Measurements from ENCODE around the gene MACO1. TPM values are rescaled to one million over a fixed set of nuclear protein-coding genes. Genes with fewer than 3 reads are reported as not detected.
A peak's percentile ranks its signal among the peaks of the same experiment; 100 is the strongest.

MACO1 gene
- total and polyA plus RNA-seq, 8 donors = 8.8 to 28.2 (median 21.6) TPM

DNA sequence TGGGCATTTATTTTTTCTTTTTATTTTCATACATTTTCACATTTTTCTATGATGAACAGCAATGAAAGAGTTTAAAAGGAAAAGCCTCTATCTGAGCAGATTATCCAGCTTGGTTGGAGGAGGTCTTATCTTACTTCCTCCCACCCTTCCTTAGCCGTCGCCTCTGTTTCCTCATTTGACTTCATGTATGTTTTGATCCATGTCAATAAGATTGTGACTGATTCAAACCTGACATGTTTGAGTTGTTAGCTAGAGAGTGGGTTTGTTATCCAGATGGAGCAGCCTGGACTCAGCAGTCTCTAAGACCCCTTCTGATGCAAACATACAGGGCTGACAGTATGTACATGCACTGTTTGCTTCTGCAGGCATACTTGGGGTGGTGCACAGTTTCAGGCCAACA lies 31.2 kb downstream of the MACO1 start:
- TF ChIP-seq, protein P1, sequence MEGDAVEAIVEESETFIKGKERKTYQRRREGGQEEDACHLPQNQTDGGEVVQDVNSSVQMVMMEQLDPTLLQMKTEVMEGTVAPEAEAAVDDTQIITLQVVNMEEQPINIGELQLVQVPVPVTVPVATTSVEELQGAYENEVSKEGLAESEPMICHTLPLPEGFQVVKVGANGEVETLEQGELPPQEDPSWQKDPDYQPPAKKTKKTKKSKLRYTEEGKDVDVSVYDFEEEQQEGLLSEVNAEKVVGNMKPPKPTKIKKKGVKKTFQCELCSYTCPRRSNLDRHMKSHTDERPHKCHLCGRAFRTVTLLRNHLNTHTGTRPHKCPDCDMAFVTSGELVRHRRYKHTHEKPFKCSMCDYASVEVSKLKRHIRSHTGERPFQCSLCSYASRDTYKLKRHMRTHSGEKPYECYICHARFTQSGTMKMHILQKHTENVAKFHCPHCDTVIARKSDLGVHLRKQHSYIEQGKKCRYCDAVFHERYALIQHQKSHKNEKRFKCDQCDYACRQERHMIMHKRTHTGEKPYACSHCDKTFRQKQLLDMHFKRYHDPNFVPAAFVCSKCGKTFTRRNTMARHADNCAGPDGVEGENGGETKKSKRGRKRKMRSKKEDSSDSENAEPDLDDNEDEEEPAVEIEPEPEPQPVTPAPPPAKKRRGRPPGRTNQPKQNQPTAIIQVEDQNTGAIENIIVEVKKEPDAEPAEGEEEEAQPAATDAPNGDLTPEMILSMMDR (IDR thresholded peaks at IDR 0.05) = no peak
- no peaks in the 10 kb centered on the region for H3K27me3 ChIP-seq
- no peak overlapping the region for H3K4me3 ChIP-seq
- H3K4me1 ChIP-seq = peaks cover 2 to 12% (median 7%) of the 10 kb centered on the region in 3 donors
- H3K9me3 ChIP-seq = no peaks in the 10 kb centered on the region
- intact Hi-C loops (cut with DNase I) = no loop called here
- no peak for DNase-seq
- ATAC-seq = no peak
- H3K27ac ChIP-seq = no peak overlapping the region
- FAIRE-seq = no peak
- 81 to 85% methylated on average over 2 of the region's 2 CpGs for WGBS, 2 donors
- H3K36me3 ChIP-seq = peaks cover 0 to 28% (median 3%) of the 10 kb centered on the region in 3 donors

DNA sequence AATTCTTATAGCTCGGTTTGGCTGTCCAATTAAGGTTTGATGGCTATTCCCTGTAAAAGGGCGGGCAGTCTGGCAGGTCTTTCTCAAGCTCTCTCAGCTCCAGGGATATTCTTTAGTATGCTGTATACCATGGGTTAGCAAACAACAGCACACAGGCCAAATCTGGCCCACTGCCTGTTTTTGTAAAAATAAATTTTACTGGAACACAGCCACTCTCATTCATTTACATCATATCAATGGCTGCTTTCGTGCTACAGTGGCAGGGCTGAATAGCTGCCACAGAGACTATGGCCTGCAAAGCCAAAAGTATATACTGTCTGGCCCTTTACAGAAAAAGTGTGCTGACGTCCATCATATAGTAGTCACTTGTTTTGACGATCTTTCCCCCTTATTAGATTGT lies 32.0 kb downstream of the MACO1 start:
- Histone ChIP-seq H3K4me1 (peaks cover 11 to 21% (median 11%) of the 10 kb centered on the region in 3 donors), H3K4me3 (no peak overlapping the region), H3K9me3 (no peaks in the 10 kb centered on the region), H3K27me3 (no peaks in the 10 kb centered on the region), H3K36me3 (peaks cover 0 to 19% (median 3%) of the 10 kb centered on the region in 3 donors), H3K27ac (no peak overlapping the region)
- ATAC-seq = peak in 3 of 4 donors; percentile 11 to 27 (median 20)
- no peak for FAIRE-seq
- TF ChIP-seq, protein P1 (IDR thresholded peaks at IDR 0.05) = no peak
- DNase-seq = no peak
- WGBS, 2 donors = 42 to 44% methylated on average over 5 of the region's 5 CpGs
- intact Hi-C loops (cut with DNase I) = no loop called here

DNA sequence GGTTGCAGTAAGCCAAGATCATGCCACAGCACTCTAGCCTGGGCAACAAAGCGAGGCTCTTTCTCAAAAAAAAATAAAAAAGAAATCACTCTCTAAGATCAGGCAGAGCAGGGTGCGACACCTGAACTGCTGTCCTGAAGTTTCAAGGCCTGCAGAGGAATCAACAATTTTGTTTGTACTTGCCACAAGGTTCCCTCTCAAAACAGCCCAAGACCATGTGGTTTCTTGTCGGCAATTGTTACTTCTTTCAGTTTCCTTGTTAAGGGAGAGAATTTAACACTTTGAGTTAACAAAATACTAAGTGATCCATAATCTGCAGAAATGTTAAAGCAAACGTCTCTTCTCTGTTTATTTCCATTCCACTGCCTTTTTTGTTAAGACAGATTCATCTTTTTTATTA lies 36.5 kb downstream of the MACO1 start:
- FAIRE-seq (no peak), ATAC-seq (peak in 3 of 4 donors; percentile 36 to 56 (median 50)), DNase-seq (no peak)
- intact Hi-C loops (cut with DNase I) = no loop called here
- H3K27me3 ChIP-seq = no peaks in the 10 kb centered on the region
- no peak overlapping the region for H3K4me3 ChIP-seq
- H3K4me1 ChIP-seq = peaks cover 11 to 23% (median 21%) of the 10 kb centered on the region in 3 donors
- H3K9me3 ChIP-seq = no peaks in the 10 kb centered on the region
- H3K27ac ChIP-seq = peak overlapping the region in 2 of 4 donors; percentile 17 to 19
- TF ChIP-seq, protein P1 (IDR thresholded peaks at IDR 0.05) = no peak
- WGBS, 2 donors = 34 to 46% methylated on average over 4 of the region's 4 CpGs
- no peaks in the 10 kb centered on the region for H3K36me3 ChIP-seq

DNA sequence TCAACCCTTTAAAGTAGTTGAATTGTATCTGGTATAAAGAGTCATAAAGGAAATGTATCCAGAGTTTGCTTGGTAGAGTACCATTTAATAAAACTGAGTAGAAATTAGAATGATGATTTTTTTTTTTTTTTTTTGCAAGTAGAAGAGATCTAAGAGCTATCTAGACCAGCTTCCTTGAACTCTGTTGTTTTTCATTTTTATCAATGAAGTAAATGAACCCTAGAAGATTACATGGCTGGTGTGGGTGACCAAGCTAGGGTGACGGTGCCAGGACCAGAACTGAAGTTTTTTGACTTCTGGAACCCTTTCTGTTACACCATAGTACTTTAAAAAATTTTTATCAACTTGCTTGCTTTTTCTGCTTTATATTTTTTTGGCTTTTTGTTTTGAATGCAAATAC lies 36.9 kb downstream of the MACO1 start:
- DNase-seq = no peak
- no peak for FAIRE-seq
- peak in 3 of 4 donors; percentile 12 to 47 (median 23) for ATAC-seq
- 32 to 38% methylated on average over 1 of the region's 1 CpG for WGBS, 2 donors
- H3K27me3 ChIP-seq = no peaks in the 10 kb centered on the region
- peaks cover 12 to 25% (median 21%) of the 10 kb centered on the region in 3 donors for H3K4me1 ChIP-seq
- intact Hi-C loops (cut with DNase I) = no loop called here
- no peaks in the 10 kb centered on the region for H3K9me3 ChIP-seq
- no peak overlapping the region for H3K4me3 ChIP-seq
- no peaks in the 10 kb centered on the region for H3K36me3 ChIP-seq
- H3K27ac ChIP-seq = peak overlapping the region in 2 of 4 donors; percentile 17 to 19
- TF ChIP-seq, protein P1 (IDR thresholded peaks at IDR 0.05) = no peak

DNA sequence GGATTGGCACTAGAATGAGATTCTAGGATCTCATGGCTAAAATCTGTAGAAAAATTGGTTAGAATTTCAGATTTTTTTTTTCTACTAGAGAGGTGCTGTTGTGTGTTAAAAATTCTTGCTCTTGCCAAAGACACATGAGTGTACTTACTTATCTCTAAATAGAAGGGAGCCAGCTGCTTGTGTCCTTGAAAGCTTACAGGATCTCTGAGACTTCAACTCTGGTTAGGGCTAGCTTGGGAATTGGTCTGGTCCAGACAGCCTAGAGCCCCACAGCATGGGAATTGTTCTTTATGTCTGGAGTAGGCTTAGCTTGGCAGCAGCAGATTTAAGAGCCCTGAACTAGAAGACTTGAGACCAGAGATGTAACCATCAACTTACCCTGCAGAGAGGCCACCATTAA lies 37.3 kb downstream of the MACO1 start:
- Histone ChIP-seq H3K27ac (peak overlapping the region in 2 of 4 donors; percentile 17 to 19), H3K27me3 (no peaks in the 10 kb centered on the region), H3K4me3 (no peak overlapping the region), H3K9me3 (no peaks in the 10 kb centered on the region), H3K4me1 (peaks cover 13 to 21% (median 21%) of the 10 kb centered on the region in 3 donors), H3K36me3 (no peaks in the 10 kb centered on the region)
- no peak for FAIRE-seq
- TF ChIP-seq, protein P1 (IDR thresholded peaks at IDR 0.05) = no peak
- DNase-seq = peak in 3 of 6 donors; percentile 19 to 41 (median 24)
- peak; percentile 63 to 93 (median 91) for ATAC-seq
- intact Hi-C loops (cut with DNase I) = no loop called here
